C4-2B (cell line): Measurements from ENCODE around the gene CPT1C.

Experiments used
- CTCF ChIP-seq: fragments of 450-650 bp; conservative IDR thresholded peaks from 2 replicates; pipeline ENCODE4 v1.5.1; 2017; ENCODE audit warnings: mild to moderate bottlenecking
- ZFX ChIP-seq: fragments of 450-650 bp; IDR thresholded peaks from 2 replicates; pipeline ENCODE4 v1.6.1; 2017

GRCh38 chr19:49755956-49756355, 65.0 kb downstream of the CPT1C start:
- TF ChIP-seq CTCF (no peak), ZFX (no peak)
